Measurements from ENCODE around the gene PLAAT1.

GRCh38 chr3:193229851-193230420 lies 11.1 kb upstream of the PLAAT1 start:
- TF ChIP-seq CTCF (IDR thresholded peaks at IDR 0.05) (no peak), POLR2A (IDR thresholded peaks at IDR 0.05) (no peak)

All from heart left ventricle (tissue), 13 donors.